NB4 (cell line): ENCODE measurements around the gene FBXW5.

Source experiments
- DNase-seq: peaks from one replicate; pipeline ENCODE4 v3.0.0; 2010; ENCODE audit warnings: low read depth
- H3K4me3 ChIP-seq: one replicate; pipeline ENCODE4 v1.5.1; 2011; ENCODE audit warnings: mild to moderate bottlenecking, low read depth, low read length, moderate library complexity
- CTCF ChIP-seq: IDR thresholded peaks from one replicate; pipeline ENCODE4 v1.5.1; 2012; ENCODE audit warnings: low read depth, low read length
- MAX ChIP-seq: IDR thresholded peaks from 2 replicates; pipeline ENCODE4 v1.6.1; 2011; ENCODE audit warnings: low read depth, low read length
- MYC ChIP-seq: IDR thresholded peaks from 2 replicates; pipeline ENCODE4 v1.6.1; 2011; ENCODE audit warnings: low read depth, low read length
- POLR2A ChIP-seq: IDR thresholded peaks from 2 replicates; pipeline ENCODE4 v1.6.1; 2011; ENCODE audit warnings: mild to moderate bottlenecking; ENCODE audit not compliant: insufficient read length; ENCODE audit errors: extremely low read depth

Gene FBXW5

DNA sequence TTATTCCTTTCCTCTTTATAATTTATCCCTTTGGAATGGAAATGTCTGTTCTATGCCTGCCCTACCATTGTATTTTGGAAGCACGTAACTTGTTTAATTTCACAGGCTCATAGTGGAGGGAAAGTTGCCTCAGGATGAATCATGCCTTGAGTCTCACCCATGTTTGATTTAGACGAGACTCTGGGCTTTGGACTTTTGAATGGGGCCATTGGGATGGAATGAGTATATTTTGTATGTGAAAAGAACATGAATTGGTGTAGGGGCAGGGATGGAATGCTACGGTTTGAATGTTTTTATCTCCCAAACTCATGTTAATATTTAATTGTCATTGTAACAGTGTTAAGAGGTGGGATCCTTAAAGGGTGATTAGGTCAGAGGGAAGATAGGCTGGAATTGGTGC is 10.3 kb downstream of the FBXW5 start:
- no peak for DNase-seq
- no peak overlapping the region for H3K4me3 ChIP-seq
- TF ChIP-seq MAX (no peak), POLR2A (no peak), CTCF (no peak), MYC (no peak)

DNA sequence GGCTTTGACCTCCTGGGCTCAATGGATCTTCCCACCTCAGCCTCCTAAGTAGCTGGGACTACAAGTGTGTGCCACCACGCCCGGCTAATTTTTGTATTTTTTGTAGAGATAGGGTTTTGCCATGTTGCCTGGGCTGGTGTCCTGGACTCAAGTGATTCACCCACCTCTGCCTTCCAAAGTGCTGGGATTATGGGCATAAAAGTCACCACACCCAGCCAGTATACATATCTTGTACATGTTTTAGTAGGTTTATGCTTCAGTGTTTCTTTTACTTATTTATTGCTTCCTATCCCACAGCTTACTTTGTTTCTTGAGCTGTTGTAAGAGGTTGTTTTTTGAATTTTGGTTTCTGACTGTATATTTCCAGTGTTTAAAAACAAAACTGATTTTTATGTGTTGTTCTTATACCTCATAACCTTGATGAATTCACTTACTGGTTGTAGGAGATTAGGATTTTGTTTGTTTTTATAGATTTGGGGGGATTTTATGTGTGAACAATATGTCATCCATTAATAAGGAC is 12.9 kb downstream of the FBXW5 start:
- TF ChIP-seq MYC (no peak), CTCF (no peak), POLR2A (no peak), MAX (no peak)
- no peak for DNase-seq

DNA sequence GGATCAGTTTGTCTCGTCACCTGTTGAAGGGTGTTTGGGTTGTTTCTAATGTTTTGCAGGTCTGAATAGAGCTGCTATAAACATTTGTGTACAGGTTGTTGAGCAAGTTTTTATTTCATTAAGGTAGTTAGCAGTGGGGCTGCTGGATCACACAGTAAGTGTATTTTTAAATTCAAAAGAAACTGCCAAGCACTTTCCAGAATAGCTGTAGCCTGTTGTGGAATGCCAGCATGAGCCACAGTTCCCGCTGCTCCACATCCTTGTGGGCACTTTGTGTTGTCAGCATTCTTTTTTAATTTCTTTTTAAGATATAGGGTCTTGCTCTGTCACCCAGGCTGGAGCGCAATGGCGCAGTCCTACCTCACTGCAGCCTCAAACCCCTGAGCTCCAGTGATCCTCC is 14.5 kb downstream of the FBXW5 start:
- no peak for TF ChIP-seq MYC
- no peak for TF ChIP-seq MAX
- TF ChIP-seq CTCF = no peak
- no peak for TF ChIP-seq POLR2A
- no peak overlapping the region for H3K4me3 ChIP-seq
- no peak for DNase-seq

More for the DNA sequence above, 12.9 kb downstream of the FBXW5 start:
- H3K4me3 ChIP-seq = no peak overlapping the region

- DNase-seq = no peak
- H3K4me3 ChIP-seq = no peak overlapping the region
- TF ChIP-seq MYC = no peak
- TF ChIP-seq MAX = no peak
- no peak for TF ChIP-seq POLR2A
- no peak for TF ChIP-seq CTCF
These were observed 15.9 kb downstream of the FBXW5 start for GRCh38 chr9:136928591-136928990.

- no peak for DNase-seq
These were observed 16.9 kb downstream of the FBXW5 start for GRCh38 chr9:136927343-136928271.

More at GRCh38 chr9:136927343-136928271, 16.9 kb downstream of the FBXW5 start:
- no peak for TF ChIP-seq MYC
- no peak for TF ChIP-seq MAX
- no peak for TF ChIP-seq CTCF
- no peak for TF ChIP-seq POLR2A
- H3K4me3 ChIP-seq = no peak overlapping the region
